Activated T-helper 1 cell treated with anti-CD3 and anti-CD28 coated beads, Interleukin-12 subunit alpha, Interleukin-12 subunit beta, Interleukin-2, Interleukin-4 antibody, amounts not matched to agents 30 ng/mL and 10 ng/mL and 1 ng/mL, durations not matched to agents 14 hours and 24 hours and 36 hours (primary cell): ENCODE results near the gene VPS26A. TPM values are rescaled to one million over a fixed set of nuclear protein-coding genes. Genes with fewer than 3 reads are reported as not detected.
"Not testable (repeated sequence)": the region's sequence is repeated elsewhere in the genome, so short reads cannot be mapped to it uniquely, and the experiment has no call there.

Experiments
- DNase-seq: peaks from one replicate; pipeline ENCODE4 v3.0.0; 2021; ENCODE audit warnings: low spot score
- H3K27ac Mint-ChIP-seq: one replicate; pipeline ENCODE4 v1.8.0; 2021; ENCODE audit warnings: mild to moderate bottlenecking, mixed read lengths
- H3K27me3 Mint-ChIP-seq: one replicate; pipeline ENCODE4 v1.8.0; 2022; ENCODE audit warnings: mild to moderate bottlenecking, moderate library complexity, mixed read lengths; ENCODE audit not compliant: insufficient read depth
- H3K36me3 Mint-ChIP-seq: one replicate; pipeline ENCODE4 v1.8.0; 2021; ENCODE audit warnings: low read depth, mixed read lengths
- H3K4me1 Mint-ChIP-seq: one replicate; pipeline ENCODE4 v1.8.0; 2021; ENCODE audit warnings: low read depth, mixed read lengths
- H3K4me3 Mint-ChIP-seq: one replicate; pipeline ENCODE4 v1.8.0; 2021; ENCODE audit warnings: mild to moderate bottlenecking, moderate library complexity, mixed read lengths
- H3K9me3 Mint-ChIP-seq: one replicate; pipeline ENCODE4 v1.8.0; 2021; ENCODE audit warnings: mixed read lengths
- intact Hi-C: fragments of 100-400 bp; cut with micrococcal nuclease; formaldehyde crosslinking; loops from one replicate; pipeline ENCODE4 v1.15.1; 2024
- total RNA-seq: library from RNA; stranded (reverse); gene quantifications from 2 replicates; pipeline ENCODE4 v1.2.3, GENCODE V29; 2022

The VPS26A gene
- total RNA-seq, 1 donor from 2014 or later: 24.7 TPM

- peaks cover 7% of the 10 kb centered on the region for H3K4me1 Mint-ChIP-seq
- H3K9me3 Mint-ChIP-seq: no peaks in the 10 kb centered on the region
- H3K4me3 Mint-ChIP-seq: no peak overlapping the region
- intact Hi-C loops: no loop called here
- H3K27me3 Mint-ChIP-seq: no peaks in the 10 kb centered on the region
- peaks cover 3% of the 10 kb centered on the region for H3K36me3 Mint-ChIP-seq
- no peak overlapping the region for H3K27ac Mint-ChIP-seq
- DNase-seq: no peak
These were observed 29.2 kb downstream of the VPS26A start for GRCh38 chr10:69153227-69153626.

- intact Hi-C loops: no loop called here
These were observed 36.8 kb downstream of the VPS26A start for GRCh38 chr10:69160809-69161241.

GRCh38 chr10:69168493-69168892, 44.5 kb downstream of the VPS26A start:
- Mint-ChIP-seq H3K9me3 (no peaks in the 10 kb centered on the region), H3K27me3 (no peaks in the 10 kb centered on the region), H3K4me3 (no peak overlapping the region), H3K36me3 (peaks cover 21% of the 10 kb centered on the region), H3K4me1 (no peaks in the 10 kb centered on the region), H3K27ac (no peak overlapping the region)
- intact Hi-C loops: no loop called here
- no peak for DNase-seq

More at GRCh38 chr10:69160809-69161241, 36.8 kb downstream of the VPS26A start:
- Mint-ChIP-seq H3K36me3 (peaks cover 22% of the 10 kb centered on the region), H3K4me1 (no peaks in the 10 kb centered on the region), H3K9me3 (no peaks in the 10 kb centered on the region), H3K27ac (no peak overlapping the region), H3K27me3 (no peaks in the 10 kb centered on the region), H3K4me3 (no peak overlapping the region)
- DNase-seq: no peak

DNA sequence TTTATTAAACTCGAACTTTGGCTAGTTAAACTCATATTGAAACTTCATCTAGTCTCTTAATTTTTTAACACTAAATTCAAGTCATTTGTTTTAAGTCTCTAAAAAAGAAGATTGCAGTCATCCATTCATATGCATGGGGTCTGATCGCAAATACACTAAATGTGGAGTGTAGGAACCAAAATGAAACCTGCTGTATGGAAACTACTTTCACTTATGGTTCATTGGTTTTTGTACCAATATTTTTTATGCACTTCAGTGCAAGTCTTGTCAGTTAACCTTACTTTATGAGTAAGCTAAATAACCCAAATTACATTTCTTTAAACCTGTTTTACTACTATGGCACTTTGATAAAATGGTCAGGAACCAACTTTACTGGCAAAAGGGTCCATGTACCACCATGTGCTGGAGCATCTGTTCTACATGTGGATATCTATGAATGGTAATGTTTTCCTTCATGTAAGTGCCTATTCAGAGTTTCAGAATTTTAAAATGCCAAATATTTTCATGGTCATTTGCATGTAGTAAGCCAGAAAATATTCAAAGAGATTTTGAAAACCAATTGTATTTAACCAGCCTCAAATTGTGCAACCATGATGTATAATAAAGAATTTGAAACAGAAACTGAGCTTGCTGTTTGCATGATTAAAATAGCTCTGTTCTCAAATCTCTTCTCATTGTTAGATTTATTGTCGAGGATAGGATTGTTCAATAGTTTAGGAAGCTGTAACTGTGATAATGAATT, 48.4 kb downstream of the VPS26A start:
- no peaks in the 10 kb centered on the region for H3K27me3 Mint-ChIP-seq
- H3K4me3 Mint-ChIP-seq: no peak overlapping the region
- no peaks in the 10 kb centered on the region for H3K4me1 Mint-ChIP-seq
- intact Hi-C loops: no loop called here
- peaks cover 11% of the 10 kb centered on the region for H3K36me3 Mint-ChIP-seq
- H3K9me3 Mint-ChIP-seq: no peaks in the 10 kb centered on the region
- DNase-seq: no peak
- no peak overlapping the region for H3K27ac Mint-ChIP-seq

GRCh38 chr10:69175326-69175725, 51.3 kb downstream of the VPS26A start:
- H3K27ac Mint-ChIP-seq, H3K36me3 Mint-ChIP-seq, intact Hi-C loops, DNase-seq, H3K4me3 Mint-ChIP-seq, H3K9me3 Mint-ChIP-seq, H3K27me3 Mint-ChIP-seq: not testable (repeated sequence)
- H3K4me1 Mint-ChIP-seq: peaks cover 15% of the 10 kb centered on the region

DNA sequence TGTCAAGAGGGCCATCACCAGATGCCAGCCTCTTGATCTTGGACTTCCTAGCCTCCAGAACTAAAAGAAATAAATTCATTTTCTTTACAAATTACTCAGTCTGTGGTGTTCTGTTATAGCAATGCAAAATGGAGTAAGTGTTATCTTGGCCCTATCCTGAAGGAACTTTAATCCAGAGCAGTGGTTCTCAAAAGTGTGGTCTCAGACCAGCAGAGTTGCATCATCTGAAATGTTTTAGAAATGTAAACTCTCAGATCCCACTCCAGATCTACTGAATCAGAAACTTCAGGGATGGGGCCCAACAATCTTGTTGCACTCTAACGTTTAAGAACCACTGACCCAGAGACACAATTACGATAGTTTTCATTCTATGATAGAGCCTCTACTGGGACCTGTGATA, 52.8 kb downstream of the VPS26A start:
- Mint-ChIP-seq H3K27me3 (no peaks in the 10 kb centered on the region), H3K4me3 (no peak overlapping the region), H3K36me3 (no peaks in the 10 kb centered on the region), H3K9me3 (no peaks in the 10 kb centered on the region), H3K4me1 (peaks cover 26% of the 10 kb centered on the region), H3K27ac (no peak overlapping the region)
- DNase-seq: no peak
- intact Hi-C loops: no loop called here

DNA sequence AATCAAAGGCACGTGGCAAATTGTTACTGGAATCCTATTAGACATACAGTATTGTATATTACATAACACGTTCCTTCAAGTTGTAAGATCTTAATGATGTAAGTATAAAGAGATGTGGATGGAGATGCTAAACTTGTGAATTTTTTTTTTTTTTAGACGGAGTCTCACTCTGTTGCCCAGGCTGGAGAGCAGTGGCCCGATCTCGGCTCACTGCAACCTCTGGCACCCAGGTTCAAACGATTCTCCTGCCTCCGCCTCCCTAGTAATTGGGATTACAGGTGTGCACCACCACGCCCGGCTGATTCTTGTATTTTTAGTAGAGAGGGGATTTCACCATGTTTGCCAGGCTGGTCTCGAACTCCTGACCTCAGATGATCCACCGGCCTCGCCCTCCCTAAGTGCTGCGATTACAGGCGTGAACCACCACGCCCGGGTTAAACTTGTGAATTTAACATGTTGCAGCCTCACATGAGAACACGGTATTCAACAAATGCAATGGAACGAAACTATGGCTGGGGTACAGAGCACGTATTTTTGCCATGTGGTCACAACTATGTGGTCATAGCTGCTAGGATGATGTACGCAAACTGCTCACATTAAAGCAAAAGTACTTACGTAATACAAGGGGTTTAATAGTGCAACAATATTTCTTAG, 55.2 kb downstream of the VPS26A start:
- intact Hi-C loops: loop anchor here (1.0 to 2.0 kb wide), 5 partner anchors 25 to 182 kb away; no protein-coding TSS in a partner anchor
- H3K4me3 Mint-ChIP-seq: peak overlapping the region; percentile 95
- peak overlapping the region; percentile 99 for H3K27ac Mint-ChIP-seq
- peaks cover 8% of the 10 kb centered on the region for H3K36me3 Mint-ChIP-seq
- peak; percentile 19 for DNase-seq
- H3K9me3 Mint-ChIP-seq: no peaks in the 10 kb centered on the region
- H3K4me1 Mint-ChIP-seq: peaks cover 36% of the 10 kb centered on the region
- H3K27me3 Mint-ChIP-seq: no peaks in the 10 kb centered on the region

GRCh38 chr10:69179743-69180524, 56.0 kb downstream of the VPS26A start, which contains the start of gene SUPV3L1:
SUPV3L1 (plus strand) TSS chr10:69180234; CDS start chr10:69180292, 58 bp downstream.
- Mint-ChIP-seq H3K4me3 (peak within 1 kb of the TSS; percentile 95), H3K27ac (peak within 1 kb of the TSS; percentile 99), H3K9me3 (no peaks in the 10 kb centered on the region), H3K27me3 (no peaks in the 10 kb centered on the region), H3K4me1 (peaks cover 41% of the 10 kb centered on the region), H3K36me3 (peaks cover 10% of the 10 kb centered on the region)
- intact Hi-C loops: loop anchor here (1.0 to 10.0 kb wide), 14 partner anchors 24 to 455 kb away; partner anchors contain the start of genes CCAR1, DDX21 and KIFBP
- peak; percentile 81 for DNase-seq

DNA sequence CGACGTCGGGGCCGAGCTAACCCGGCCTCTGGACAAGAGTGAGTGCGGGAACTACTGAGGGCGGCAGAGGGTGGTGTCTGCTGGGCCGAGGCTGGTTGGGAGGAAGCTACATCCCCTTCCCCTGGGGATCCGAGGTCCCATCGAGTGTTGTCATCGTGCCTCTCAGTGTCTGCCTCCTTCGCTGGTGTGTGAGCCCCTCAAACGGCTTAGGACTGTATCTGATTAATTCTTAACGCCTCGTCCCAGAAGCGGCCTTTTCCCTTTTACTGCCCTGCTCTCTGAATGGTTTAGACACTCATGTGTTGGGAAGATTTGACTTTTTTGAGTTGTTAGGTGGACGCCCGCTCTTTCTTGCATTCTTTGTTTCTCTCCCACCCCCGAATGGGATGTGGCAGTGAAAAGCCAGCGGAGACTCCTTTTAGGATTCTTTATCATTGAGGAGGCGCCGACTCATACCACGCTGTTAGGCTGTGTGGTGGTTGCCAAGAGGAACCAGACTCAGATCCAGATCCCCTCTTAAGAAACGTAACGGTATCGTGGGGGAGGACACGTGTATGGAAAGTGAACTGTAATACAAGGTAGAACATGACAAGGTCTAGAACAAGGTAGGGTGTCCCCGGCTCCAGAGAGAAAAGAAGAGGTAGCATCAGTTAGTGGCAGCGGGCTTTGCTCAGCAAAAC, 56.7 kb downstream of the VPS26A start:
- Mint-ChIP-seq H3K27ac (peak overlapping the region; percentile 99), H3K4me3 (peak overlapping the region; percentile 95), H3K4me1 (peaks cover 44% of the 10 kb centered on the region), H3K36me3 (peaks cover 14% of the 10 kb centered on the region), H3K27me3 (no peaks in the 10 kb centered on the region), H3K9me3 (no peaks in the 10 kb centered on the region)
- no peak for DNase-seq
- intact Hi-C loops: loop anchor here (1.0 to 10.0 kb wide), 9 partner anchors 34 to 456 kb away; partner anchors contain the start of genes CCAR1, DDX21 and KIFBP

- no peak for DNase-seq
- Mint-ChIP-seq H3K27ac (peak overlapping the region; percentile 99), H3K27me3 (no peaks in the 10 kb centered on the region), H3K9me3 (no peaks in the 10 kb centered on the region), H3K36me3 (peaks cover 20% of the 10 kb centered on the region), H3K4me1 (peaks cover 44% of the 10 kb centered on the region), H3K4me3 (peak overlapping the region; percentile 95)
- intact Hi-C loops: loop anchor here (2.0 to 10.0 kb wide), 5 partner anchors 33 to 457 kb away; partner anchors contain the start of gene CCAR1
These were observed 57.5 kb downstream of the VPS26A start for GRCh38 chr10:69181433-69181832.

- intact Hi-C loops: loop anchor here (10.0 kb wide), 1 partner anchor 457 kb away; the partner anchor contains the start of gene CCAR1
- Mint-ChIP-seq H3K9me3 (no peaks in the 10 kb centered on the region), H3K36me3 (peaks cover 22% of the 10 kb centered on the region), H3K4me1 (peaks cover 44% of the 10 kb centered on the region), H3K27me3 (no peaks in the 10 kb centered on the region), H3K4me3 (no peak overlapping the region), H3K27ac (no peak overlapping the region)
- DNase-seq: no peak
These were observed 58.0 kb downstream of the VPS26A start for GRCh38 chr10:69182005-69182404.

- Mint-ChIP-seq H3K4me1 (peaks cover 20% of the 10 kb centered on the region), H3K9me3 (no peaks in the 10 kb centered on the region), H3K36me3 (peaks cover 39% of the 10 kb centered on the region), H3K27me3 (no peaks in the 10 kb centered on the region), H3K4me3 (no peak overlapping the region), H3K27ac (no peak overlapping the region)
- no peak for DNase-seq
- intact Hi-C loops: loop anchor here (10.0 kb wide), 1 partner anchor 462 kb away; the partner anchor contains the start of gene CCAR1
These were observed 62.5 kb downstream of the VPS26A start for GRCh38 chr10:69186524-69186923.
